SU-DHL-6 (cell line): ENCODE measurements around the gene ATP2A1.

Experiments used
- H2AFZ ChIP-seq: fragments of 200-600 bp; sonication (generic); 2 replicates; pipeline ENCODE4 v1.6.1; 2014; ENCODE audit warnings: low read depth, mild to moderate bottlenecking, moderate library complexity, mixed read lengths, antibody characterized with exemption, low read length; ENCODE audit not compliant: severe bottlenecking
- H3F3A ChIP-seq: fragments of 200-600 bp; shearing (Covaris generic); 2 replicates; pipeline ENCODE4 v1.6.0; 2016; ENCODE audit warnings: antibody characterized with exemption, mild to moderate bottlenecking; ENCODE audit not compliant: insufficient read depth
- H3K27ac ChIP-seq: fragments of 200-600 bp; sonication (generic); 2 replicates; pipeline ENCODE4 v1.5.1; 2016; ENCODE audit warnings: low read depth, mild to moderate bottlenecking, low read length, moderate library complexity, mixed read lengths
- H3K27me3 ChIP-seq: fragments of 200-600 bp; sonication (generic), shearing (Covaris generic); 2 replicates; pipeline ENCODE4 v1.6.0; 2014; ENCODE audit warnings: mild to moderate bottlenecking, low read length
- H3K36me3 ChIP-seq: fragments of 200-600 bp; sonication (generic); 2 replicates; pipeline ENCODE4 v1.6.1; 2014; ENCODE audit warnings: mild to moderate bottlenecking, low read length, mixed read lengths
- H3K4me2 ChIP-seq: fragments of 300-600, 200-600 bp; shearing (Covaris generic), sonication (generic); 2 replicates; pipeline ENCODE4 v1.6.0; 2014; ENCODE audit warnings: low read length, low read depth, mild to moderate bottlenecking; ENCODE audit not compliant: poor library complexity, severe bottlenecking
- H3K4me3 ChIP-seq: fragments of 200-600 bp; sonication (generic); 2 replicates; pipeline ENCODE4 v1.5.1; 2014; ENCODE audit warnings: antibody characterized with exemption, low read length, mild to moderate bottlenecking, mixed read lengths; ENCODE audit not compliant: insufficient read depth, poor library complexity, severe bottlenecking
- H3K79me2 ChIP-seq: fragments of 200-600 bp; sonication (generic); 2 replicates; pipeline ENCODE4 v1.6.1; 2014; ENCODE audit warnings: mild to moderate bottlenecking, low read length, moderate library complexity; ENCODE audit not compliant: insufficient read depth
- H3K9ac ChIP-seq: fragments of 200-600 bp; sonication (generic); 2 replicates; pipeline ENCODE4 v1.7.0; 2014; ENCODE audit warnings: mild to moderate bottlenecking, low read length
- H3K9me2 ChIP-seq: fragments of 200-600 bp; sonication (generic); replicated peaks from 2 replicates; pipeline ENCODE4 v1.6.1; 2014; ENCODE audit warnings: low read length; ENCODE audit not compliant: insufficient read depth
- H3K9me3 ChIP-seq: fragments of 200-600 bp; sonication (generic); 2 replicates; pipeline ENCODE4 v1.6.1; 2014; ENCODE audit warnings: low read length, mixed read lengths; ENCODE audit not compliant: insufficient read depth
- H4K20me1 ChIP-seq: fragments of 200-600 bp; sonication (generic); 2 replicates; pipeline ENCODE4 v1.6.1; 2014; ENCODE audit warnings: low read depth, mild to moderate bottlenecking, antibody characterized with exemption, low read length, moderate library complexity, mixed read lengths
- CTCF ChIP-seq: fragments of 200-600 bp; sonication (generic); IDR thresholded peaks from one replicate; pipeline ENCODE4 v1.5.1; 2017; ENCODE audit warnings: antibody characterized with exemption, mild to moderate bottlenecking, low read length, moderate library complexity; ENCODE audit not compliant: insufficient read depth, poor library complexity, severe bottlenecking
- EZH2phosphoT487 ChIP-seq: fragments of 200-600 bp; sonication (generic), shearing (Covaris generic); conservative IDR thresholded peaks from 2 replicates; pipeline ENCODE4 v1.6.1; 2018; ENCODE audit warnings: mild to moderate bottlenecking, antibody characterized with exemption, low read length, moderate library complexity, mixed read lengths

ATP2A1 gene

DNA sequence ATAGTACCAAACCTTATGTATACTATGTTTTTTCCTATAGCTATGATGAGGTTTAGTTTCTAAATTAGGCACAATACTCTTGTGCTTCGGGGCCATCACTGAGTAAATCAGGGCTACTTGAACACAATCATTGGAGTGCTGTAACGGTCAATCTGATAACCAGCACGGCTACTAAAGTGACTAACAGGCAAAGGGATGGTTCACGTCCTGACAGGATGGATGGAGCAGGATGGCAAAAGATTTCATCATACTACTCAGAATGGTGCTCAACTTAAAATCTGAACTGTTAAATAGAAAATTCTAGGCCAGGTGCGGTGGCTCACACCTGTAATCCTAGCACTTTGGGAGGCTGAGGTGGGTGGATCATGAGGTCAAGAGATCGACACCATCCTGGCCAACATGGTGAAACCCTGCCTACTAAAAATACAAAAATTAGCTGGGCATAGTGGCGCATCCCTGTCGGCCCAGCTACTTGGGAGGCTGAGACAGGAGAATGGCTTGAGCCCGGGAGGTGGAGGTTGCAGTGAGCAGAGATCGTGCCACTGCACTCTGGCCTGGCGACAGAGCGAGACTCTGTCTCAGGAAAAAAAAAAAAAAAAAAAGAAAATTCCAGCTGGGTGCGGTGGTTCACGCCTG is 39.2 kb upstream of the ATP2A1 start:
- H3K27ac ChIP-seq, result no peak overlapping the region

DNA sequence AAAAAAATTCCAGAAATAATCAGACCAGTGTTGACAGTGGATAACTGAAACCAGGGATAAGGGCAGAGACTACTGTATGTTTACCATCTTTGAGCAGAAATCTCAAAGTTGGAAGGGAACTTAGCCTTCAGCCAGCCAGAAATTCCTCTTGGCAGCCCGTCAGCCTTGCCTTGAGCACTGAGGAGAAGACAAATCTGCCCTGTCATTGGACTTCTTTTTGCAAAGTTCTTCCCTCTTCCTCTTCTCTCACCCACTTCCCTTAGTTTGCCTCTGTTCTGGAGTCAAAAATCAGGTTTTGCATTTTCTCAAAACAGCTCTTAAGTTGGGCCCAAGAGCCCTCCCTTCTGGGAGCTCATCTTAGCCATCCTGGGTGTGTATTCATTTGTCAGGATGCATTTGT is 38.4 kb upstream of the ATP2A1 start:
- peaks cover 5% of the 10 kb centered on the region; the same call in 1 of the 2 replicates for H3K36me3 ChIP-seq
- H3K27ac ChIP-seq, result no peak overlapping the region
- peaks cover 29% of the 10 kb centered on the region for H3F3A ChIP-seq

More for the DNA sequence above, 39.2 kb upstream of the ATP2A1 start:
- H3K4me3 ChIP-seq, result no peak overlapping the region
- no peaks in the 10 kb centered on the region for H3K9me2 ChIP-seq
- H3K4me2 ChIP-seq, result no peak overlapping the region
- no peaks in the 10 kb centered on the region for H3K27me3 ChIP-seq
- no peaks in the 10 kb centered on the region for H3K9me3 ChIP-seq
- TF ChIP-seq EZH2phosphoT487 (no peak), CTCF (no peak)
- H3K9ac ChIP-seq, result no peak overlapping the region
- H3F3A ChIP-seq, result peaks cover 29% of the 10 kb centered on the region
- no peak overlapping the region for H2AFZ ChIP-seq
- peaks cover 7% of the 10 kb centered on the region; the same call in 1 of the 2 replicates for H3K36me3 ChIP-seq
- H4K20me1 ChIP-seq, result no peaks in the 10 kb centered on the region
- H3K79me2 ChIP-seq, result 0 out of 2 replicates have a peak, but pooled peaks cover 1% of the 10 kb centered on the region

DNA sequence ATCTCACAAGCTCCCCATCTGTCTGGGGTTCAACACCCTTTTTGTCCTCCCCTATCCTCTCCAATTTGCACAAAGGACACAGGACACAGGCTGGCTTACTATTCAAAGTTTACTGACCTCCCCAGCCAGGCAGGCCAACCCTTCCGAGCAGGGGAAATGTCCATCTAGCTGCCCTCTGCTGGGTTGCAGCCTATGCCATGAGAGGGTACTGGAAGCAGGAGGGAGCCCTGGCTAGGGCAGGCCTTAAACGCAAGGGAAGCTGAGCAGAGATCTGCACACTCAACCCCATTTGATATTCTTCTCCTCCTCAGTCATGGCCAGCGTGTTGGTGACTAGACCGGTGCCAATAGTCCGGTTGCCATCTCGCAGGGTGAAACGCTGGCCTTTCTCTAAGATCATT is 35.6 kb upstream of the ATP2A1 start:
- no peak overlapping the region for H3K4me3 ChIP-seq
- H3K9me2 ChIP-seq, result no peaks in the 10 kb centered on the region
- H2AFZ ChIP-seq, result no peak overlapping the region
- H3K27ac ChIP-seq, result no peak overlapping the region
- peaks cover 3% of the 10 kb centered on the region; the same call in 1 of the 2 replicates for H3K36me3 ChIP-seq
- peaks cover 23% of the 10 kb centered on the region for H3F3A ChIP-seq
- H3K9ac ChIP-seq, result no peak overlapping the region
- no peaks in the 10 kb centered on the region for H3K9me3 ChIP-seq
- H3K4me2 ChIP-seq, result no peak overlapping the region
- H3K27me3 ChIP-seq, result no peaks in the 10 kb centered on the region
- H4K20me1 ChIP-seq, result peaks cover 5% of the 10 kb centered on the region; the same call in 1 of the 2 replicates
- peaks cover 30% of the 10 kb centered on the region for H3K79me2 ChIP-seq
- no peak for TF ChIP-seq EZH2phosphoT487
- TF ChIP-seq CTCF, result no peak

More for the DNA sequence above, 38.4 kb upstream of the ATP2A1 start:
- Histone ChIP-seq H3K9ac (no peak overlapping the region), H4K20me1 (peaks cover 2% of the 10 kb centered on the region; the same call in 1 of the 2 replicates), H2AFZ (no peak overlapping the region), H3K9me2 (no peaks in the 10 kb centered on the region), H3K79me2 (peaks cover 9% of the 10 kb centered on the region), H3K9me3 (no peaks in the 10 kb centered on the region), H3K27me3 (no peaks in the 10 kb centered on the region), H3K4me2 (no peak overlapping the region), H3K4me3 (no peak overlapping the region)
- no peak for TF ChIP-seq CTCF
- TF ChIP-seq EZH2phosphoT487, result no peak
